ENCODE measurements around the gene DYNC2LI1. TPM values are rescaled to one million over a fixed set of nuclear protein-coding genes. Genes with fewer than 3 reads are reported as not detected.

DYNC2LI1 gene
- total and polyA plus RNA-seq, 2 donors (not counting 1 experiment from before 2014, with no cell fraction given): 3.8 to 11.4 TPM

DNA sequence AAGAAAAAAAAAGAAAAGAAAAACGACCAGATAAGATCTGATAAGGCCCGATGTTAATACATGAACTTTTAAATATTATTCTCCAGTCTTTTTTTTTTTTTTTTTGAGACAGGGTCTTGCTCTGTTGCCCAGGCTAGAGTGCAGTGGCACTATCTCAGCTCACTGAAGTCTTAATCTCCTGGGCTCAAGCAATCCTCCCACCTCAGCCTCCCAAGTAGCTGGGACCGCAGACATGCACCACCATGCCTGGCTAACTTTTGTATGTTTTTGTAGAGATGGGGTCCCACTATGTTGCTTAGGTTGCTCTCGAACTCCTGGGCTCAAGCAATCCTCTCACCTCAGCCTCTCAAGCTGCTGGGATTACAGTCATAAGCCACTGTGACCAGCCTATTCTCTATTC lies 63.2 kb downstream of the DYNC2LI1 start:
- intact Hi-C loops (cut with micrococcal nuclease): no loop called here
- H2AFZ ChIP-seq (ENCODE audit: insufficient read depth, low read depth, low read length, poor library complexity, severe bottlenecking): no peak overlapping the region
- ATAC-seq (ENCODE audit: low read depth) (no peak), DNase-seq (no peak)
- Mint-ChIP-seq H3K9me3 (ENCODE audit: insufficient read depth) (no peaks in the 10 kb centered on the region), H3K27ac (no peak overlapping the region), H3K4me3 (no peak overlapping the region), H3K27me3 (peaks cover 14% of the 10 kb centered on the region), H3K4me1 (no peaks in the 10 kb centered on the region)
- no peak overlapping the region for H3K27ac ChIP-seq (ENCODE audit: low read length in 2 of 2)
- H3K9ac ChIP-seq (ENCODE audit: low read length): no peak overlapping the region
- POLR2A ChIA-PET: no interaction called here
- no peak overlapping the region for H3K4me3 ChIP-seq (ENCODE audit: control extremely low read depth in 1 of 5, extremely low read depth in 1 of 5, insufficient read depth in 1 of 5, low read depth in 2 of 5, low read length in 4 of 5)
- no peaks in the 10 kb centered on the region for H3K36me3 ChIP-seq (replicated peaks in 1 of 2; ENCODE audit: control extremely low read depth in 1 of 2, control insufficient read depth in 1 of 2, extremely low read depth in 1 of 2, insufficient read depth in 2 of 2, low read length in 1 of 2)
- H3K79me2 ChIP-seq (ENCODE audit: control insufficient read depth, insufficient read depth, low read length): no peaks in the 10 kb centered on the region
- TF ChIP-seq CTCF (IDR thresholded peaks at IDR 0.05) (no peak), EZH2 (IDR thresholded peaks at IDR 0.05; ENCODE audit: borderline replicate concordance, insufficient read depth, low read depth, low read length, poor library complexity, severe bottlenecking) (no peak)
- H3K9me3 ChIP-seq (ENCODE audit: control extremely low read depth in 1 of 3, control insufficient read depth in 2 of 3, insufficient read depth in 1 of 3, low read length in 2 of 3): no peaks in the 10 kb centered on the region
- no peak overlapping the region for H3K4me2 ChIP-seq (replicated peaks; ENCODE audit: low read depth, low read length, poor library complexity, severe bottlenecking)
- CTCF ChIA-PET: no interaction called here
- H4K20me1 ChIP-seq (ENCODE audit: control insufficient read depth, insufficient read depth, low read length, poor library complexity, severe bottlenecking): no peaks in the 10 kb centered on the region
- 100% methylated on average over 1 of the region's 4 CpGs for WGBS (ENCODE audit: insufficient coverage)
- peaks cover 0 to 8% (median 0%) of the 10 kb centered on the region in 4 experiments for H3K27me3 ChIP-seq (replicated peaks in 1 of 4; ENCODE audit: control extremely low read depth in 1 of 4, control insufficient read depth in 3 of 4, insufficient read depth in 4 of 4, low read length in 3 of 4)
- no peaks in the 10 kb centered on the region for H3K4me1 ChIP-seq (ENCODE audit: control insufficient read depth in 2 of 2, insufficient read depth in 2 of 2, low read length in 2 of 2)

DNA sequence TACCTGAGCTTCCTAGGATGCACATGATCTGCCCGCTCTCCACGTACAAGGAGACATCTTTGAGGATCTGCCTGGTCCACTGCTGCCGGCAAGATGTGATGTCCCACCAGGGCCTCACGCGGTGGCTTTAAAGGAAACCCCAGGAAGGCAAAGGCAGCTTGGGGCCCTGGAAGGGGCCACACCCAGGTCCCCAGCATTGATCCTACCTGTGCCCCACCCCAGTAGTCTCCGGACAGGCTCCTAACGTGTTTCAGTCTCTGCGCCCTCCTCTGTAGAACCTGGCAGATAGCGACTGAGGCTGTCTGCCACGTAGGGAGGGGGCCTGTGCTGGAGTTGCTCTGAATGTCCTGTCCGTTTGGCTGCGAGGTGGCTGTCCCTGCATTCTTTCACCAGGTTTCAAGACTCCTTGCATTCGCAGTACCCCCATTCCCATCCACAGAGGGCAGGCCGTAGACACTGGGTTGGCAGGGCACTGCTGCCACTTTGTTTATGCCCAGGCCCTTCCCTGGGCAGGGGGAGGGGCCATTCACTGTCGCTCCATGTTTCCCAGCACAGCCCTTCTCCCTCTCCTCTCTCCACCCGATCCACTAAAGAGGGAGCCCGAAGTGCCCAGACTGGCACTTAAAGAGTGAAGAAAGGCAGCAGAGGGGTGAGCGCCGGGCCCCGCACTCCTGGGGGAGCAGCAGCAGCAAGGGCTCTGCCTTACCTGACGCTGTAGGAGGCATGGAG lies 64.2 kb downstream of the DYNC2LI1 start:
- Mint-ChIP-seq H3K27me3 (peaks cover 12% of the 10 kb centered on the region), H3K9me3 (ENCODE audit: insufficient read depth) (no peaks in the 10 kb centered on the region), H3K4me1 (no peaks in the 10 kb centered on the region), H3K4me3 (no peak overlapping the region), H3K27ac (no peak overlapping the region)
- Histone ChIP-seq H3K9ac (ENCODE audit: low read length) (no peak overlapping the region), H3K4me2 (replicated peaks; ENCODE audit: low read depth, low read length, poor library complexity, severe bottlenecking) (no peak overlapping the region), H3K79me2 (ENCODE audit: control insufficient read depth, insufficient read depth, low read length) (no peaks in the 10 kb centered on the region), H4K20me1 (ENCODE audit: control insufficient read depth, insufficient read depth, low read length, poor library complexity, severe bottlenecking) (no peaks in the 10 kb centered on the region), H3K36me3 (replicated peaks in 1 of 2; ENCODE audit: control extremely low read depth in 1 of 2, control insufficient read depth in 1 of 2, extremely low read depth in 1 of 2, insufficient read depth in 2 of 2, low read length in 1 of 2) (no peaks in the 10 kb centered on the region), H3K9me3 (ENCODE audit: control extremely low read depth in 1 of 3, control insufficient read depth in 2 of 3, insufficient read depth in 1 of 3, low read length in 2 of 3) (no peaks in the 10 kb centered on the region), H2AFZ (ENCODE audit: insufficient read depth, low read depth, low read length, poor library complexity, severe bottlenecking) (no peak overlapping the region), H3K27ac (ENCODE audit: low read length in 2 of 2) (no peak overlapping the region), H3K27me3 (replicated peaks in 1 of 4; ENCODE audit: control extremely low read depth in 1 of 4, control insufficient read depth in 3 of 4, insufficient read depth in 4 of 4, low read length in 3 of 4) (peaks cover 0 to 4% (median 0%) of the 10 kb centered on the region in 4 experiments), H3K4me1 (ENCODE audit: control insufficient read depth in 2 of 2, insufficient read depth in 2 of 2, low read length in 2 of 2) (no peaks in the 10 kb centered on the region), H3K4me3 (ENCODE audit: control extremely low read depth in 1 of 5, extremely low read depth in 1 of 5, insufficient read depth in 1 of 5, low read depth in 2 of 5, low read length in 4 of 5) (no peak overlapping the region)
- no peak for TF ChIP-seq EZH2 (IDR thresholded peaks at IDR 0.05; ENCODE audit: borderline replicate concordance, insufficient read depth, low read depth, low read length, poor library complexity, severe bottlenecking)
- TF ChIP-seq CTCF (IDR thresholded peaks at IDR 0.05): no peak
- ATAC-seq (ENCODE audit: low read depth): no peak
- WGBS (ENCODE audit: insufficient coverage): 94% methylated on average over 19 of the region's 21 CpGs
- CTCF ChIA-PET: no interaction called here
- intact Hi-C loops (cut with micrococcal nuclease): no loop called here
- POLR2A ChIA-PET: no interaction called here
- DNase-seq: no peak

Data from B cell (primary cell).